Ureter (tissue), 1 donor: ENCODE data around the gene SCN4A. TPM values are rescaled to one million over a fixed set of nuclear protein-coding genes. Genes with fewer than 3 reads are reported as not detected.
A peak's percentile ranks its signal among the peaks of the same experiment; 100 is the strongest.

Experiments
- DNase-seq: peaks from one replicate; pipeline ENCODE4 v3.0.0-alpha.2; 2020; ENCODE audit warnings: low spot score
- total RNA-seq: library from RNA; stranded (reverse); gene quantifications from one replicate; pipeline ENCODE4 v1.2.4, GENCODE V29; 2023
- donor health status: DM: yes; HTN: yes; CAD: no.

Gene SCN4A
- total RNA-seq, 1 donor from 2014 or later, result 2.2 TPM

DNA sequence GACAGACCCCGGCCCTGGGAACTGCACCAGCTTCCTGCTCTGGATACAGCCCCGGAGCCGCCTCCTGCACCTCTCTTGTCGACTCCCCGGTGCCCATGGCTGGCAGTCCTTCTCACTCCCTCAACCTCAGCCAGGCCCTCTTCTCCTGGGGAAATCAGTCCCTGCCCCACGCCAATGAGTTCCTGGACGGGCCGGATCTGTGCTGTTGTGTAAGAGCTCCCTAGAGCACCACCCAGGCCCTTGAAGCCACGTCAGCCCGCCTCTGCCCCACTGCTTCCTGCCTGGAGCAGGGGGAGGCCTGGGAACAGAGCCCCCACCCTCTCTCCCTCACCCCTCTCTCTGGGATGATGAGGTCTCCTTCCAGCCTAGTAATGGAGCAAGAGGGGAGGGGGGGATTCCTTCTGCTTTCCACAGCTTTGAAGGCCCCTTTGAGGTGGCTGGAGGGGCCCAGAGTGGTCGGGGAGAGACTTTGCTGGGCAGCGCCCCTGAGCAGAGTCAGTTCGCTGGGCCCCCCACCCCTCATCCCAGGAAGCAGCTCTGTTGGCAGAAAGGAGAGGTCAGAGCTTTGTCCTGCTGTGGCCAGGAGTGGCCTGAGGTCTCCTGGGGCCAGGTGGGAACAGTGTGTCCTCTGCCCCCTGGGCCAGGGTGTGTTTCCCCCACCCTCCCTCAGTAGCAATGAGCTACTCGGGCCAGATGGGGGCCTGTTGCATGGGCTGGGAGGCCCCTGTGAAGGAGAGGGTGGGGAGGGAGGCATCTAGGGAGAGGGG, 29.2 kb upstream of the SCN4A start:
- DNase-seq, result peak; percentile 67

GRCh38 chr17:64001091-64001579, 28.4 kb upstream of the SCN4A start:
- no peak for DNase-seq

GRCh38 chr17:63999680-64000531, 27.2 kb upstream of the SCN4A start:
- DNase-seq, result no peak

GRCh38 chr17:63998721-63999679, 26.3 kb upstream of the SCN4A start:
- no peak for DNase-seq

DNA sequence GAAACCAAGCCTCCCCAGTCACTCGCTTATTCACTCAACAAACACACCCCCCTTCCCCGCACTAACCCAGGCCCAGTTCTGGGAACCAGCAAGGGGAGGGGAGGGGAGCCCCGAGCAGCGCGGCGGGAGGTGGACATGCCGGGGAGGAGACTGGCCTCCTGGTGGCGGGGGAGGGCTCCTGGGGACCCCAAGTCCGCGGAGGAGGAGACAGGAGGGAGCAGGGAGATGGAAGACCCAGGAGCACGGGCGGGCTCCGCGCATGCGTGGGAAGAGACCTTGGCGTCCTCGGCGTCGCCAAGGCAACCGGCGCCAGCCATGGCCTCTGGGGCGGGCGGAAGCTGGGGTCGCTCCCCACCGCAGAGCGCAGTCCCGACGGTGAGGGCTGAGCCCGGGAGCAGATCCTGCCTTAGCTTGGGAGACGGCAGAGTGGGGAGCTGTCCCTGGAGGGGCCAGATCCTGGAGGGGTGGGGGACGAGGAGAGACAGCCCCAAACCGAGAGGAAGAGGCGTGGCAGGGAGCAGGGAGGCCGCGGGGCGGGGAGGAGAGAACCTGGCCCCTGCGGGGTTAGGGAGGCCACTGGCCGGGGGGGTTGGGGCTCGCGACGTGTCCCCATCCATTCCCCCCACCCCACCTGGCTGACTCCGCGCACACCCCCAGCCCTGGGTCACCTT, 25.5 kb upstream of the SCN4A start, which contains the start of gene PRR29:
TSS of gene PRR29 (plus strand) at position 302 of the 671 bp plus-strand sequence. CDS start at position 316, 14 bp downstream.
- DNase-seq, result peak; percentile 75

DNA sequence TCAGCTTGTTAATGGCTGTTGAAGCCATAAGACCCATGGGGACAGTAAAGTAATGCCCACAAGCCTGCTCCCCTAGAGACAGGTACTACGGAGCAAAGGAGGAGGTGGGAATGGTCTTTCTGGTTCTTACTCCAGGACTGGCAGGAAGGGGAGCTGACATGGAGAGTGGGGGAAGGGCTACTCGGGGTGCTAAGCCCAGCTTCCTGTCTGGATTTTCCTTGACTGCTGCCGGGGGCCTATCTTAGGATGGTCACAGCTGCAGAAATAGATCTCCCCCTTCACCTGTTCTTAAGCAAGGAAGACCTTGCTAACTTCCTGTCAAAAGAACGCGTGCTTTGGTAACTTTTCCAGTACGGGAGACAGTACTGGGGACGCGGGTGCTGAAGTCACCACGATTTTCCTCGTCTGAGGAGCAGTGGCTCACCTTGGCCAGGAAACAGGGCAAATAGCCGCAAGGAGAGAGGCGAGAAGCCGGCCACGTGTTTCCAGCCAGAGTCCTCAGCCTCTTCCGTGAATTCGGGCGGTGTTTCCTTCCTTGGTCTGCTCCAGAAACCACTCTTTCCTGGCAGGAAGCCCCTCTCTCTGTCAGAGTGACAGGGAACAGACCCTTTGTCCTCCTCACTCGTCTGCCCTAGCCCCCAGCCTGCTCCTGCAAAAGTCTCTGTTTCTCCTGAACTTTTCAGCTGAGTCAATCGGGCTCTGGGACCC, 24.8 kb upstream of the SCN4A start:
- DNase-seq, result no peak

DNA sequence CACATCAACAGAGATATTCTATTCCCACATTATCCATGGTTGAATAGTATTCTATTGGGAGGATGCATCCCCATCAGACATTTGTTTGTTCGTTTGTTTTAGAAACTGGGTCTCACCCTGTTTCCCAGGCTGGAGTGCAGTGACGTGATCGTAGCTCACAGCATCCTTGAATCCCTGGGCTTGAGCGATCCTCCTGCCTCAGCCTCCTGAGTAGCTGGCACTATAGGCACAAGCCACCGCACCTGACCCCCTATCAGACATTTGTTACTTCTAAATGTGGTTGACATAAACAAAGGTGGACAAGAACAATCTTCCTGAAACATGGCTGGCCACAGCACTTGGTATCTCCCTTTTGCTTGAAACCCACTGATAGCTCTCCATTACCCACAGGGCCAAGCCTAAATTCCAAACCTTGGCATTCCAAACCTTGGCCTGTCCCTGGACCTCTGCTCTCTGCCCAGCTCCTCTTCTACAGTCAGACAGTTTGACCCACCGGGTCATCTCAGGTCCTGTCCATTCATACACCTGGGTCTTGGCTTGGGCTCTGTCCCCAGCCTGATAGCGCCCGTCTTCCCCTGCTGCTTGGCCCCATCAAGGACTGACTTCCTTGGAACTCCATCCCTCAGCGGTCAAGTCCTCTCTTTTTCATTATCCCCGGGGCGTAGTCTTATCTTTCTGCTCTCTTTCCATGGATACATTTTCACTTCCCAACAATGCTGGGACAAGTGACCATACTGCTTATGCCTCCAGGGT, 23.9 kb upstream of the SCN4A start:
- DNase-seq, result peak; percentile 31

DNA sequence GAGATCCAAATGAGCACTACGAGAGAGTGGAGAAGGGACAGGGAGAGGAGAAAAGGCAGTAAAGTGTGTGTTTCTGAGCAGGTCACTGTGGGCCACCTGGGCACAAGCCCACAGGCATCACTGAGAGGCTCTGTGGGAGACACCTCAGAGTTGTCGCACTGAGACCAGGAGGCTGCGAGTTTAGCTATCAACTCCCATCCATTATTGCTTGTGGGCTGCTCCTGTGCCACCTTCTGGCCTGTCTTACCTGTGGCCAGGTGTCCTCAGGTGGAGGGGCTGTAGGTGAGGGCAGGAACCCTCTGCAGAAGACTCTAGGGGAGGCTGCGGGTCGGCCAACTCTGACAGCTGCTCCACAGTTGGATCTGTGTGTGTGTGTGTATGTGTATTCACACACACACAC, 22.9 kb upstream of the SCN4A start:
- DNase-seq, result no peak

DNA sequence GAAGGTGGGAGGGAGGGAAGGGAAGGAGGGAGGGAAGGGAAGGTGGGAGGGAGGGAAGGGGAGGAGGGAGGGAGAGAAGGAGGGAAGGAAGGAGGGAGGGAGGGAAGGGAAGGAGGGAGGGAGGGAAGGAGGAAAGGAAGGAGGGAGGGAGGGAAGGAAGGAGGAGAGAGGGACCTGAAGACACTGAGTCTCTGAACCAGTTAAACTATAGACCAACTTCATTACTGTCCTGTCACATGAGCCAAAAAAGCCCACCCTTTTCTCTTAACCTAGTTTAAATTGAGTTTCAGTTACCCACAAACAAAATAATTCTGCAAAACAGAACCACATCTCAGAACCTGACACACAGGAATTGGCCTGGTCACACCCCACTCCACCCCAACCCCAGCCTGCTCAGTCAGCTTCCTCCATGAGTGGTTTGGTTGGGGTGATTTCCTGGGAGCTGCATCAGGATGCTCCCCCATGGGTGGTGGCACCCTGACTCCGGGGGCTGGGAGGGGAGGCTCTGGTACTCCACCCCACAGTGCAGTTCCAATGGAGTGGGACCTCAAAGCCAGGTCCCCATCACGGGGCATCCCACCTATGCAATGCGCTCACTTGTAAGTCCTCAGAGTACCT, 20.8 kb upstream of the SCN4A start:
- no peak for DNase-seq

GRCh38 chr17:63991611-63992010, 18.9 kb upstream of the SCN4A start:
- DNase-seq, result no peak

DNA sequence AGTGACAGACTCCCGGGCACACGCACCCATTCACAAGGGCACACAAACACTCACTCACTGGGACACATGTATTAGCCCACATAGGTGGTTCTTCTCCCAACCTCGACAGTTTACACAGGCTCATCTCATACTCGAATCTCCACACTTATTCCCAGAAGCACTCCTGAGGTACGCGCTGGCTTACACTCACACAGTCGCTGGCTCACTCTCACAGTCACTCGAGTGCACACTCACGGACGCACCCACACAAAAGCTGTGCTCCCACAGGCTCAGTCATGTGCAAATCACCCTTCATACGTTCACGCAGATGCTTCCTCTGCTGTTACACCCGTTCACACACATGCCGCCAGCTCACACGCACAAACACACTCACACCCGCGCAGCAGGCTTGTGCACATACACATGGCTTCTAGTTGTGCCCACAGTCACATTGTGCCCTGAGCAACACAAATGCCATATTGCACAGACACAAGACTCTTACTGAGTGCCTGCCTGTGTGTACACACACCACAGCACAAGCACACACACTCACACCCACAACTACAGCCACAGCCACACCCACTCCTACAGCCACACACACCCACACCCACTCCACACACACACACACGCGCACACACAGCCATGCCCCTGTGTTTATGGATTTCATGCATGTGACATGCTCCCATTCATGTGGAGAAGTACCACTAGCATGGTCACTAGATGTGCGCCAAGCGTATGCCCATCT, 17.1 kb upstream of the SCN4A start:
- DNase-seq, result no peak

GRCh38 chr17:63988741-63989621, 16.3 kb upstream of the SCN4A start:
- DNase-seq, result no peak

- no peak for DNase-seq
Measured at GRCh38 chr17:63988127-63988478, 15.4 kb upstream of the SCN4A start.

DNA sequence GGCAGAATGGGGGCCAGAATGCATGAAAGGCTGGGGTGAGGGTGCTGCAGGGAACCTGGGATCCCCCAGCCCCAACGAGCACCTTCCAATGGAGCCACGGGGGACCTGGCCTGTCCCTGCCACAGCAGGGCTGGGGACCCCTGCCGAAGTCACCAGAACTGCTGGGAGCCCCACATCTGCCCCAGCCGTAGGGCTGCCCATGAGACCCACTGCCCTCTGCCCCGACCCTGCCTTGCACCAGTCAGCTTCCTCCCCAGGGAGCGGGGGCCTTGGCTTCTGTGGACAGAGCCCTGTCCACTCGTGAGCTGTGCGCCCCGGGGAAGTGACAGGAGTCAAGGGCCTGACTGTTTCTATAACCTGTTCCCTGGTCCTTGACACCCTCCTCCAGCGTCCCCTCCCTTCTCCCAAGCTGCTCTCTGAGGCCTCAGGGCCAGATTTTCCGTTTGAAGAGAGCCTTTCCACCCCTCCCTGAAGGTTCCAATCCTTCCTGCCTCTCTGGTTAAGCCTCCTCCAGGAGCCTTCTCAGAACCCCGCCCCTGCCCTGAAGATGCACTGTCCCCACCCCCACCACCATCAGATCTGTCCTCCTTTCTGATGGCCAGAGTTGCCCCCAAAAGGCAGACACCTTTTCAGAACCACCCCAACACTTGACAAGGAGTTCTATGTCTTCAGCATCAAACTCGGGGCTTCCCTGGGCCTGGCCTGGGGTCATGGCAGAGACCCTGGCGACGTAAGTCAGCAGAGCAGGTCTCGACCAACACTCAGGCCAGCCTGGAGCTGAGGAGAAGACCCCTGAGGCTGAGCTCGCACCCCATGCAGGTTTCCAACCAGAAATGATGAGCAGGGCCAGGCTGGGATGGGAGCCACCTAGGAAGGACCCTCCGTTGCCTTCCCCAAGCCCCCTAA, 14.8 kb upstream of the SCN4A start:
- no peak for DNase-seq

GRCh38 chr17:63986821-63987220, 14.1 kb upstream of the SCN4A start:
- no peak for DNase-seq

GRCh38 chr17:63985387-63986140, 12.8 kb upstream of the SCN4A start:
- no peak for DNase-seq
